ENCODE results near the gene AMFR.
A peak's percentile ranks its signal among the peaks of the same experiment; 100 is the strongest.

Gene AMFR

GRCh38 chr16:56425439-56425832, at the start of gene AMFR:
Gene AMFR, minus strand, starts transcription at chr16:56425545. Its CDS starts 218 bp downstream, at chr16:56425327.
- DNase-seq (ENCODE audit: low read depth, low spot score): no peak

- DNase-seq (ENCODE audit: low read depth, low spot score): no peak
Measured at GRCh38 chr16:56470666-56471065, 45.3 kb upstream of the AMFR start.

- DNase-seq (ENCODE audit: low read depth, low spot score): no peak
Measured at GRCh38 chr16:56470232-56470631, 44.9 kb upstream of the AMFR start.

GRCh38 chr16:56469748-56470147, 44.4 kb upstream of the AMFR start:
- no peak for DNase-seq (ENCODE audit: low read depth, low spot score)

GRCh38 chr16:56468800-56469199, 43.5 kb upstream of the AMFR start:
- no peak for DNase-seq (ENCODE audit: low read depth, low spot score)

GRCh38 chr16:56466344-56466743, 41.0 kb upstream of the AMFR start:
- no peak for DNase-seq (ENCODE audit: low read depth, low spot score)

- no peak for DNase-seq (ENCODE audit: low read depth, low spot score)
Measured at GRCh38 chr16:56463153-56463552, 37.8 kb upstream of the AMFR start.

DNA sequence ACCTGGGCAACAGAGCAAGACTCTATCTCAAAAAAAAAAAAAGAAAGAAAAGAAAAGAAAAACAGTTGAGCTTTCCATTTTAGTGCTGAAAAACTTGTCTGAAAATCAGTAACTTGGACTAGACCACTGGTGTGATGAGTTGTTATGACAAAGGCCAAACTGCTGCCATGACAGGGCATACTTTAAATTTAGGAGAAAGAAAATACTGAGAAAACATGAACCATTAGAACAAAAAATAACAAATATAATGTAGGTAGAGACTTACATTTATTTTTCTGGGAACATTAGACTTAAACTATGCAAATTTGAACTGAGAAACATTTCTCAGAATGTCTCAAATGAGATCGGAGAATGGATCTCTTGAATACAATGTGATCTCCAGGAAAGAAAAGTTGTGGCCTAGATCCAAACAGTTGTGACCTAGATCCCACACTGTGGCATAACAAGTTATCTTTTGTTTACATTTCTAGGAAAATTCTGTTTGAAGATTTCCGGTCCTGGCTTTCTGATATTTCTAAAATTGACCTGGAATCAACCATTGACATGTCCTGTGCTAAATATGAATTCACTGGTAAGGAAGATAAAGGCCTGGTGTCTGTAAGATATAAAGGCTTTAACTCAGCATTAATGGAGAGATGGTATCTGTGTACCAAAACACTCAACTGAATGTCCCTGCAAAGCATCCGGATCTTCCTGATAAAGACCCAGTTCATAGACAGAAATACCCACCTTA, 36.9 kb upstream of the AMFR start:
- no peak for DNase-seq (ENCODE audit: low read depth, low spot score)

DNA sequence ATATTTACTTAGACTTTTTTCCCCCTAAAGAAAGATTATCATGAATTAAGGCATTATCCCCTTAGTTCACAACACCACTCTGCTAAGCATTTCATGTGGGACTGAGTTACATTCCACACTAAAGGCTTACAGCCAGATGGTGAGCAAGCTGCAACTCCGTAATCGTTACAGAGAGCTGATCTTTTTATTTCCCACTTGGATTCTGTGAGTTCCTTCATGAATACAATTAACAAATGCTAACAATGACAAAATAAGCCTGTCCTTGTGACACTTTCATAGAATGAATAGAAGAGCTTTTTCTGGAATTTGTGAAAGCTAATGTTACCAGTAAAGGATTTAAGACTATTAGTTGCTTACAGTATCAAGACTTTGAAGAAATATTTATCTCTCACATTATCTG, 34.8 kb upstream of the AMFR start:
- no peak for DNase-seq (ENCODE audit: low read depth, low spot score)

GRCh38 chr16:56457927-56458470, 32.7 kb upstream of the AMFR start:
- DNase-seq (ENCODE audit: low read depth, low spot score): no peak

DNA sequence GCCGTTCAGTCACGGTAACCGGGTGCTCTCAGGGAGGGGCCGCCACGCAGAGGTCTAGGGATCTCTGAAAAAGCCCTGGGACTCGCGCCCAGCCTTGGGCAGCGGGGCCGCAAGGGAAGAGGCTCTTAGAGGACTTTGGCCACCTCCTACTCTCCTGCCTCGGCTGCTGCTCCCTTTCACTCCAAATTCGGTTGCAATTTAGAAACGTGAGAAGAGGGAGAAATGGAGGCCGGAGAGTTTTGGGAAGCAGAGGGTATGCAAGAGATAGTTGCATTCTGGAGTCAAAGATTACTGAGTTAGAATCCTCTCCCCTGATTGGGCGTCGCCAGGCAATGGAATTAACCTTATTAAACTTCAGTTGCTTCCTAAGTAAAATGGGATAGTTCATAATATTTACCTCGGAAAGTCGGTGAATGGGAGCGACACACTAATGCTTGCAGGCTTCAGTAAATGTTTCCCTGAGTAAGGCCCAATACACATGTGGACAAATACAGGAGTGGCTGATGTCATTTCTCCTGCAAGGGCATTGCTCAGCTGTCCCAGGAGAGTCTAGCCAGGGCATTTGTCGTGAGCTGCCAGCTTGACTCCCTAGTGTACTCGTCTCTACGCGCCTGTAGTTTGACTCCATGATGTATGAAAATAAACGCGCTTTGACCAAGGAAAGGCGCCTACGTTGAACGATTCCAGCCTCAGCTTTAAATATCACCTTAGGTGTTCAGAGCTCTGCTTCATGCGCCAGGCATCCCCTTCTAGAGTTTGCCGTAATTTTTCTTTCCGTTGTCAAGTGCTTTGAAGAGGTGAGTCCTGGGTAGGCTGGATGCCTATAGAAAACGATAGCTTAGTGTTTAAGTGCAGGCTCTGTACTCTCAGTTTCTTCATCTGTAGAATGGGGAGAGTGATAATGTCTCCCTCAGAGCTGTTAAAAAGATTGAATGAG, 26.7 kb upstream of the AMFR start:
- no peak for DNase-seq (ENCODE audit: low read depth, low spot score)

DNA sequence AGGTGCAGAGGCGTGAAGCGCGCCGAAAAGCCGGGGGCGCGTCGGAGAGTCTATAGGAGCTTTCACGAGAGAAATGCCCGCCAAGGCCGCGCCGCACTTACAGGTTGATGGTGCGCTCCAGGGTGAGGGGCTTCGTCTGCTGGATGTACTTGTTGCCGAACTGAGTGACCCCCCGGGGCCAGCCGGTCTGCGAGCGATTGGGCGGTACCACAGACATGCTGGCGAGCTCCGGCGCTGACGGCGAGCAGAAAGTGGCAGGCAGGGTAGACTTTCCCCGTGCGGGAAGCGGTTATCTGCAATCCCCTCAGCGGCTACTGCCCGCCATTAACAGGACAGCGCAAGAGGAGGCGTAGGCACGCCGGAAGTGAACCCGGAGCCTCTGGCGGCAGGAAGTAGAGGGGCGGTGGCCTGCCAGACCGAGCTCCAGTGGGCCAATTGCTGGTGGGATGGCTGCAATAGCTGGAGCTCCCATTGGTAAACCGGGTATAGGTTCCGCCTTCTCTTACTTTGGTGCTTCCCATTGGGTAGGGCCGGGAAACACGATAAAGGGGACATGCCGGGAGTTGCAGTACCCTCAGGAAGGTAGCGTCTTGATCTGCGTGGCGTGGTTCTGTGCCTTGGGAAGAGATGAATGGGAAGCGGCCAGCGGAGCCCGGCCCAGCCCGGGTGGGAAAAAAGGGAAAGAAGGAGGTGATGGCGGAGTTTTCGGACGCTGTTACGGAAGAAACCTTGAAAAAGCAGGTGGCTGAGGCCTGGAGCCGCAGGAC, 25.8 kb upstream of the AMFR start, which contains the start of the genes NUDT21 and OGFOD1:
Gene NUDT21 (minus strand): TSS at position 347 of the 767 bp plus-strand sequence. CDS start 130 bp downstream, at position 217.
Gene OGFOD1 (plus strand): TSS at position 569 of the 767 bp plus-strand sequence. CDS start 59 bp downstream, at position 628.
- peak; percentile 90 for DNase-seq (ENCODE audit: low read depth, low spot score)

DNA sequence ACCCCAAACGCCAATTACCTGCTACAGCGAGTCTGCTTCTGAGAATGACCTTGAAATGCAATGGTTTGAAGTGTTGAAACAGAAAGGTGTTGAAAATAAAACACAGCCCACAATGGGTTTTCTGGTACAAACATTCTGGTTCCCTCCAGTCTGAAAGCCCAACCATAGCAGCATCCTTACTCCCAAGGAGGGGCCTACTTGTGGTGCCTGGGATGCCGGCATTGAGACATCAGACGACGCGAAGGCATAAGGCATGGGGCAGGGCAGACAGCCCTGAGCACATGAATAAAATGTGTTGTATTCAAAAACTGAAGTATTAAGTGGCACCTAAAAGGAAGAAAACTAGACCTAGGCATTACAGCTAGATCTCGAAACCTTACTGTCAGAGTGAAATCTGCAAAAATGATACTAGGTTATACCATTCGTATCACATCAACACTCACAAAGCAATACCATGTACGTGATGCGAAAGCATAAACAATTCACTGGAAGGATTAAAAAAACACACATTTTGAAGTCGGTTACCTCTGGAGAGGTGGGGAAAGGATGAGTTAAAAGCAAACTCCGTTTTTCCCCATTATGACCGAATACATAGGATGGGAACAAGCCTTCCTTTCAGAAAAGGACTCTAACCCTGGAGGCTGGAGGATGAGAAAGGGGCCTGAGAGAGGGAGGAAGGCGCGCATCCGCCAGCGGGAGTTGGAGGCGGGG, 25.1 kb upstream of the AMFR start:
- DNase-seq (ENCODE audit: low read depth, low spot score): no peak

GRCh38 chr16:56448005-56448404, 22.7 kb upstream of the AMFR start:
- no peak for DNase-seq (ENCODE audit: low read depth, low spot score)

GRCh38 chr16:56447286-56447685, 21.9 kb upstream of the AMFR start:
- no peak for DNase-seq (ENCODE audit: low read depth, low spot score)

- no peak for DNase-seq (ENCODE audit: low read depth, low spot score)
Measured at GRCh38 chr16:56438038-56438437, 12.7 kb upstream of the AMFR start.

DNA sequence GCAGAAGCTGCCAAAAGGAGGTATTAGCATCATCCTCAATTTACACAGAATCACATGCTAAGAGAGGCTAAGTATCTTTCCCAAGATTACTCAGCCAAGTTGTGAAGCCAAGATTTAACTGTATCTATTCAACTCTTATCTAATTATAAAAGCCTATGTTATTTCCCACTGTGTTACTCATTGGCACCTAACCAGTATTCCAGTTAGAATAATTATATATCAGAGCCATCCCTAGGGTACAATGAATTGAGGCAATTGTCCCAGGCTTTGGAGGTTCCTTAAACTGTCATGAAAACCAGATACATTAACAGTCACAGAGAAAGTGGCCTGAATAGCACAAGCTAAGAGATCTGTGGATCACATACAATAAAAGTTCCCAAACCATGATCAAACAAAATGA, 10.9 kb upstream of the AMFR start:
- DNase-seq (ENCODE audit: low read depth, low spot score): no peak

DNA sequence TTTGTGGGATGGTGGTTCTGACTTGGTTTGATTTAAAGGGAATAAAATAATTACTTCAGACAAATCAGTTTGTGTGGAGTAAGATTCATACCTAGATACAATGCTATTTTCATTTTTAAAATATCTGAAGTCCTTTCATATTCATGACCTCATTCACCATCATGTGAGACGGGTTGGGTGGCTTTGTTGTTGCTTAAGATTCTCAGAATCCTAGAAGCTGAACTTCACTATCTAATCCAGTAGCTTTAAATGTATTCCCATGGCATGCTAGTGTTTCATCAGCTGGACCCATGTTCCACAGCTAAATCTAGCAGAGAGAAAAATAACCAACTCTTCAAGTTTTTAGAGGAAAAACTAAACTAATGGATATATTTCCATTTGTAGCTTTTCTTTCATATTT, 2.7 kb upstream of the AMFR start:
- DNase-seq (ENCODE audit: low read depth, low spot score): no peak

DNA sequence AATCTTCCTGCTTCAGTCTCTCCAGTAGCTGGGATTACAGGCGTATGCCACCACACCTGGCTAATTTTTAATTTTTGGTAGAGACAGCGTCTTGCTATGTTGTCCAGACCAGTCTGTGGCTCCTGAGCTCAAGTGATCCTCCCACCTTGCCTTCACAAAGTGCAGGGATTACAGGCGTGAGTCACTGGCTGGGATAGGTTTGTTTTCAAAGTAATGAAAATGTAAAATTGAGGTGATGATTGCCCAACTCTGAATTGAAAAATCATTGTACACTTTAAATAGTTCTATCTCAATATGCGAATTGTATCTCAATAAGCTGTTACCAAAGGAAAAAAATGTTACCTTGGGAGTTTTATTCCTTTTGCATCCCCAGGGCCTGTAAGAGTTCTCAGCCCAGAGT, 1.2 kb upstream of the AMFR start:
- no peak for DNase-seq (ENCODE audit: low read depth, low spot score)

DNA sequence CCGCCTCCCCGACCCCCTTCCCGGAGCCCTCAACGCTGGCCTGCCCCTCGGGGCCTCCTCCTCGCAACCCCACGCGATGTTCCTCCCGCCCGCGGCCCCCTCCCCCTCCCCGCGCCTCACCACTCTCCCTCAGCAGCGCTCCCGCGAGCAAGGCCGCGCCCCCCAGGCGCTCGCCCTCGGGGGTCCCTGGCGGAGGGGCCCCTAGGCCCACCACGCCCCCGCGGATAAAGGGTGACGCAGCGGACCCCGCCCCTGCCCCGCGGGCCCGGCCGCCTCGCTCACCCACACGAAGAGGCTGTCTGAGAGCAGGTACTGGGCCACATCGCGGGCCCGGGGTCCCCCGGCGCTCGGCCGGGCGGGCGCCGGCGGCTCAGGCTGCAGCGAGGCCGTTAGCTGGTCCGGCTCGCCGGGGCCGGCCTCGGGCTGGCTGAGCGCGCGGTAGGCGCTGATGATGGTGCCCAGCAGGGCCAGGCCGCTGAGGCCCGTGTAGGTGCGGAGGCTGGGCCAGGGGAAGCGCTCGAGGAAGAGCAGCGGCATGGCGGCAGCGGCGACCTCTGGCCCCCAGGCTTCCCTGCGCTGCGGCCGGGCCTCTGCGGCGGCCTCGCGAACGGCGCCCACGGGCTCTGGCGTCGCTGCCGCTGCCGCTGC, 430 bp downstream of the AMFR start:
- DNase-seq (ENCODE audit: low read depth, low spot score): no peak
